Osteoblast (primary cell): Measurements from ENCODE around the gene EML2. TPM values are rescaled to one million over a fixed set of nuclear protein-coding genes. Genes with fewer than 3 reads are reported as not detected.

Source experiments
- DNase-seq: peaks from one replicate; pipeline ENCODE4 v3.0.0; 2011; ENCODE audit warnings: low spot score, mixed read lengths; ENCODE audit not compliant: insufficient read length; ENCODE audit errors: missing footprints
- H2AFZ ChIP-seq: 2 replicates; pipeline ENCODE4 v1.6.0; 2011; ENCODE audit warnings: mild to moderate bottlenecking, low read length
- H3K27ac ChIP-seq: 2 replicates; pipeline ENCODE4 v1.5.1; 2011; ENCODE audit warnings: mild to moderate bottlenecking, low read depth, low read length, moderate library complexity
- H3K27me3 ChIP-seq: 2 replicates; pipeline ENCODE4 v1.6.0; 2012; ENCODE audit warnings: mild to moderate bottlenecking, control low read depth, inconsistent platforms, low read length, moderate library complexity; ENCODE audit not compliant: insufficient read depth
- H3K36me3 ChIP-seq: 2 replicates; pipeline ENCODE4 v1.5.1; 2011; ENCODE audit warnings: mild to moderate bottlenecking, low read length, control low read depth, moderate library complexity; ENCODE audit not compliant: insufficient read depth
- H3K4me1 ChIP-seq: 2 replicates; pipeline ENCODE4 v1.5.1; 2011; ENCODE audit warnings: mild to moderate bottlenecking, low read length, control low read depth, moderate library complexity; ENCODE audit not compliant: insufficient read depth
- H3K4me2 ChIP-seq: 2 replicates; pipeline ENCODE4 v1.6.0; 2011; ENCODE audit warnings: mild to moderate bottlenecking, low read length; ENCODE audit not compliant: insufficient read depth
- H3K4me3 ChIP-seq: fragments of 200-600 bp; sonication (generic); 3 replicates; pipeline ENCODE4 v1.5.1; 2012; ENCODE audit warnings: mild to moderate bottlenecking, low read length, inconsistent platforms; ENCODE audit not compliant: insufficient read depth
- H3K79me2 ChIP-seq: 2 replicates; pipeline ENCODE4 v1.6.0; 2012; ENCODE audit warnings: mild to moderate bottlenecking, low read length, control low read depth, inconsistent platforms; ENCODE audit not compliant: insufficient read depth
- H3K9me3 ChIP-seq: 2 replicates; pipeline ENCODE4 v1.5.1; 2011; ENCODE audit warnings: low read depth, low read length, control low read depth
- H4K20me1 ChIP-seq: 2 replicates; pipeline ENCODE4 v1.6.0; 2012; ENCODE audit warnings: mild to moderate bottlenecking, low read length, control low read depth; ENCODE audit not compliant: insufficient read depth
- small RNA-seq: library from RNA; depleted of rRNA; stranded (forward); fragments of <200 nt; gene quantifications from one replicate; pipeline ENCODE3, GENCODE V24; 2012
- total RNA-seq: library from RNA; depleted of rRNA; stranded (reverse); fragments of >200 nt; gene quantifications from 2 replicates; pipeline ENCODE4 v1.2.3, GENCODE V29; 2012
- TF ChIP-seq, protein P1 (sequence below): IDR thresholded peaks from 2 replicates; pipeline ENCODE4 v1.5.1; 2011; ENCODE audit warnings: mild to moderate bottlenecking, low read depth, low read length, moderate library complexity; ENCODE audit errors: extremely low read depth

Gene EML2
- total RNA-seq, 1 donor = 10.1 TPM

DNA sequence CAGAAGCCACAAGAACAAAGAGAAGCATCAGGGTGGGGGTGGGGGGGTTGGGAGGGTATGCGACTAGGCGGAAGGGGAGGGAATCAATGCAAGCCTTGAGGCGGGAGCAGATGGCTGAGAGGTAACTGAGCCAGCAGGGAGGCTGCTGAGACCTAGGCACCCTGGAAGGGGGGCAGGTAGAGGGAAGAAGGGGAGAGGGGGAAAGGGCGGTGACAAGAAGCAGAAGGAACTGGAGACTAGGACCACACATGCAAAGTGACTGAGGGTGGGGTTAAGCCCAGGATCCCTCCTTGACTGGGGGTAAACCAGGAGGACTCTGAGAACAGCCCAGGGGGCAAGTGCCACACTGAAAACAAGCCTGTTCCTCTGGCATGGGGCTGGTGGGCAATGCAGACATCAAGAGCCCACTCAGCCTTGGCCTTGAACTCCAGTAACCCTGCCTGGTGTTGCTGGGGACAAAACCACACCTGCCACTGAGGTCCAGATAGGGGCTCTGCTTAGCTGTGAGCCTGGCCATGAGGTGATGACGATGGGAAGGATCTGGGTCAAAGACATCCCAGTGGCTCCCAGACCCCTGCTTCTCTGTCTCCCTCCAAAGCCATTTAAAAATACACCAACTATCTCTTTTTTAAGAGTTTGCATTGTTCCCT lies 74.9 kb downstream of the EML2 start:
- peaks cover 23% of the 10 kb centered on the region for H4K20me1 ChIP-seq
- H3K4me1 ChIP-seq = peaks cover 9% of the 10 kb centered on the region
- TF ChIP-seq, protein P1, sequence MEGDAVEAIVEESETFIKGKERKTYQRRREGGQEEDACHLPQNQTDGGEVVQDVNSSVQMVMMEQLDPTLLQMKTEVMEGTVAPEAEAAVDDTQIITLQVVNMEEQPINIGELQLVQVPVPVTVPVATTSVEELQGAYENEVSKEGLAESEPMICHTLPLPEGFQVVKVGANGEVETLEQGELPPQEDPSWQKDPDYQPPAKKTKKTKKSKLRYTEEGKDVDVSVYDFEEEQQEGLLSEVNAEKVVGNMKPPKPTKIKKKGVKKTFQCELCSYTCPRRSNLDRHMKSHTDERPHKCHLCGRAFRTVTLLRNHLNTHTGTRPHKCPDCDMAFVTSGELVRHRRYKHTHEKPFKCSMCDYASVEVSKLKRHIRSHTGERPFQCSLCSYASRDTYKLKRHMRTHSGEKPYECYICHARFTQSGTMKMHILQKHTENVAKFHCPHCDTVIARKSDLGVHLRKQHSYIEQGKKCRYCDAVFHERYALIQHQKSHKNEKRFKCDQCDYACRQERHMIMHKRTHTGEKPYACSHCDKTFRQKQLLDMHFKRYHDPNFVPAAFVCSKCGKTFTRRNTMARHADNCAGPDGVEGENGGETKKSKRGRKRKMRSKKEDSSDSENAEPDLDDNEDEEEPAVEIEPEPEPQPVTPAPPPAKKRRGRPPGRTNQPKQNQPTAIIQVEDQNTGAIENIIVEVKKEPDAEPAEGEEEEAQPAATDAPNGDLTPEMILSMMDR = no peak
- H3K4me2 ChIP-seq = no peak overlapping the region
- H3K27ac ChIP-seq = no peak overlapping the region
- no peaks in the 10 kb centered on the region for H3K27me3 ChIP-seq
- no peaks in the 10 kb centered on the region for H3K9me3 ChIP-seq
- no peak overlapping the region for H3K4me3 ChIP-seq
- peaks cover 15% of the 10 kb centered on the region for H3K79me2 ChIP-seq
- no peak overlapping the region for H2AFZ ChIP-seq
- DNase-seq = no peak
- H3K36me3 ChIP-seq = no peaks in the 10 kb centered on the region

DNA sequence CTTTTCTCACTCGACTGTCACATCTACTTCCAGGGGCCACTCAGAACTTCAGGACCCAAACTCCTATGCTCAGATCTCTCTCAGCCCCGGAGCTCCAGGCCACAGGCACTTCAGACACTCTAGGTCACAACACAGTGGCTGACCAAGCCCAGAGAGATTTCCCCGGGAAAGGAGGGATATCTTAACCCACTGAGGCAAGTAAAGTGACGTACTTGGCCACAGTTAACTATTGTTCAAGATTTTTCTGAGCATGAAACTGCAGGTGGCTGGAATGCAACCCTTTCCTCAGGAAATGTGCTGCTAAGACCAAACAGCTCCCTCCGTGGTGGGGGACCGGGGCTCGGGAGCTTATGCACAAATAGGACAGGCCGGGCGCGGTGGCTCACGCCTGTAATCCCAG lies 78.5 kb downstream of the EML2 start:
- H3K79me2 ChIP-seq = peaks cover 9% of the 10 kb centered on the region
- no peak for DNase-seq
- H3K27ac ChIP-seq = no peak overlapping the region
- no peaks in the 10 kb centered on the region for H3K9me3 ChIP-seq
- H3K27me3 ChIP-seq = no peaks in the 10 kb centered on the region
- H2AFZ ChIP-seq = no peak overlapping the region
- H3K4me2 ChIP-seq = no peak overlapping the region
- peaks cover 21% of the 10 kb centered on the region for H4K20me1 ChIP-seq
- TF ChIP-seq, protein P1 = no peak
- H3K4me3 ChIP-seq = no peak overlapping the region
- H3K4me1 ChIP-seq = no peaks in the 10 kb centered on the region
- no peaks in the 10 kb centered on the region for H3K36me3 ChIP-seq

DNA sequence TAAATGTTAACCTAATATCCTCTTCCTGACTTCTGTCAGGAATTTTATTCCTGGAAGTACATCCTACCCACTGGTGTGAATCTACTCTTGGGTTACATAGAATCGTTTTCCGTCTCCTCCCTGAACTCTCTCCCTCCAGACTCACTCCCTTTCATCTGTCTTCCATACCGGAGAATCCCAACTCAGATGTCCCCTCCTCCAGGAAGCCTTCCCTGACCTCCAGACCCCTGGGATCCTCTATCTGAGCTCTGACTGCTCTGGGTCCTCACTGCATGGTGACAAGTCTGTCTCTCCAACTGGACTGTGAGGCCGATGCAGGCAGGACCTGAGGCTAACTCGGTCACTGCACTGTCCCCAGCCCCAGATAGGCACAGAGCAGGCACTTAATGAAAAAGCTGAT lies 79.2 kb downstream of the EML2 start:
- no peak for DNase-seq
- Histone ChIP-seq H2AFZ (no peak overlapping the region), H3K9me3 (no peaks in the 10 kb centered on the region), H3K79me2 (peaks cover 7% of the 10 kb centered on the region), H3K4me3 (no peak overlapping the region), H3K4me1 (no peaks in the 10 kb centered on the region), H3K27ac (no peak overlapping the region), H4K20me1 (peaks cover 20% of the 10 kb centered on the region), H3K4me2 (no peak overlapping the region), H3K36me3 (no peaks in the 10 kb centered on the region), H3K27me3 (no peaks in the 10 kb centered on the region)
- TF ChIP-seq, protein P1 = no peak

Small RNA genes within 50 kb of the gene (small RNA-seq; reads per million reads assigned to genes)
- gene MIR642A (1.1 reads per million, percentile 35 among the genes with 10 or more reads in this experiment), gene RN7SL836P (not detected)

Other genes with a start within 250 kb of the EML2 start
- gene PPP1R13L, start 234.3 kb downstream of the EML2 start, total RNA-seq = 6.9 and 8.5 TPM in 2 replicates
- 10.5 and 10.6 TPM in 2 replicates for gene POLR1G, start 232.8 kb downstream of the EML2 start, total RNA-seq
- 88.4 and 96.3 TPM in 2 replicates for gene ERCC1, start 215.5 kb downstream of the EML2 start, total RNA-seq
- gene FOSB, start 171.4 kb downstream of the EML2 start, total RNA-seq = 3.3 and 3.8 TPM in 2 replicates
- gene RTN2, start 142.3 kb downstream of the EML2 start, total RNA-seq = 6.2 TPM in 2 replicates
- gene PPM1N, start 141.0 kb downstream of the EML2 start, total RNA-seq = 0.29 and 0.36 TPM in 2 replicates
- 50.1 and 71.3 TPM in 2 replicates for gene VASP, start 131.9 kb downstream of the EML2 start, total RNA-seq
- gene OPA3, start 54.6 kb downstream of the EML2 start, total RNA-seq = 7.1 and 7.6 TPM in 2 replicates
- gene GPR4, start 37.2 kb downstream of the EML2 start, total RNA-seq = not detected in 2 replicates
- under 0.01 and 0.88 TPM in 2 replicates for gene GIPR, start 28.8 kb upstream of the EML2 start, total RNA-seq
- 139 and 155 TPM in 2 replicates for gene SNRPD2, start 52.6 kb upstream of the EML2 start, total RNA-seq
- gene QPCTL, start 53.3 kb upstream of the EML2 start, total RNA-seq = 15.6 and 16.5 TPM in 2 replicates
- gene FBXO46, start 91.5 kb upstream of the EML2 start, total RNA-seq = 8.0 and 9.0 TPM in 2 replicates
- not detected in 2 replicates for gene MEIOSIN, start 94.0 kb upstream of the EML2 start, total RNA-seq
- gene SIX5, start 129.9 kb upstream of the EML2 start, total RNA-seq = 11.6 and 11.8 TPM in 2 replicates
- gene DMPK, start 143.1 kb upstream of the EML2 start, total RNA-seq = 26.8 and 30.4 TPM in 2 replicates
- 48.5 and 49.2 TPM in 2 replicates for gene DMWD, start 153.4 kb upstream of the EML2 start, total RNA-seq
- under 0.01 and 0.29 TPM in 2 replicates for gene RSPH6A, start 175.9 kb upstream of the EML2 start, total RNA-seq
- gene SYMPK, start 223.8 kb upstream of the EML2 start, total RNA-seq = 30.6 and 42.0 TPM in 2 replicates
- not detected in 2 replicates for gene FOXA3, start 224.9 kb upstream of the EML2 start, total RNA-seq
- 28.6 and 35.8 TPM in 2 replicates for gene IRF2BP1, start 246.7 kb upstream of the EML2 start, total RNA-seq